HG03442 (cell line): Measurements from ENCODE around the gene NAB2.

Experiments used
- ATAC-seq: cut with Tn5 transposase; IDR thresholded peaks from one replicate; pipeline ENCODE4 v1.9.1; 2021; ENCODE audit warnings: mild to moderate bottlenecking, moderate library complexity; ENCODE audit not compliant: unreplicated experiment

NAB2 gene

GRCh38 chr12:57092876-57093414 lies 4.0 kb downstream of the NAB2 start:
- ATAC-seq = no peak

GRCh38 chr12:57093415-57094207 lies 4.7 kb downstream of the NAB2 start:
- ATAC-seq = no peak

- ATAC-seq = no peak
These were observed 5.6 kb downstream of the NAB2 start for GRCh38 chr12:57094208-57095160.

GRCh38 chr12:57095440-57095839 lies 6.5 kb downstream of the NAB2 start:
- ATAC-seq = no peak

- no peak for ATAC-seq
These were observed 7.2 kb downstream of the NAB2 start for GRCh38 chr12:57096099-57096572.

- ATAC-seq = no peak
These were observed 8.0 kb downstream of the NAB2 start for GRCh38 chr12:57096748-57097553.

- no peak for ATAC-seq
These were observed 8.6 kb downstream of the NAB2 start for GRCh38 chr12:57097554-57097835.

GRCh38 chr12:57098546-57098945 lies 9.6 kb downstream of the NAB2 start:
- ATAC-seq = no peak

GRCh38 chr12:57099047-57099714 lies 10.3 kb downstream of the NAB2 start:
- no peak for ATAC-seq

- no peak for ATAC-seq
These were observed 10.9 kb downstream of the NAB2 start for GRCh38 chr12:57099766-57100165.

GRCh38 chr12:57101892-57102695 lies 13.2 kb downstream of the NAB2 start:
- no peak for ATAC-seq

GRCh38 chr12:57103856-57104255 lies 14.9 kb downstream of the NAB2 start:
- no peak for ATAC-seq

- ATAC-seq = no peak
These were observed 15.5 kb downstream of the NAB2 start for GRCh38 chr12:57104292-57104910.

- no peak for ATAC-seq
These were observed 16.3 kb downstream of the NAB2 start for GRCh38 chr12:57105011-57105753.

- no peak for ATAC-seq
These were observed 17.3 kb downstream of the NAB2 start for GRCh38 chr12:57106021-57106708.

- no peak for ATAC-seq
These were observed 18.7 kb downstream of the NAB2 start for GRCh38 chr12:57107456-57108155.
